Esophagus squamous epithelium (tissue), 5 donors: ENCODE results near the gene DGKB. TPM values are rescaled to one million over a fixed set of nuclear protein-coding genes. Genes with fewer than 3 reads are reported as not detected.

Experiments
- DNase-seq: peaks from one replicate; lab custom pipeline; 2025; lab: John Stamatoyannopoulos, UW
- H3K27ac ChIP-seq, 4 donors: fragments of 200-600 bp; sonication (generic); one replicate each; pipeline ENCODE4 v1.5.1; 2016 to 2019; ENCODE audit warnings: mild to moderate bottlenecking in 1 of 4
- H3K27me3 ChIP-seq, 4 donors: fragments of 200-600 bp; sonication (generic); 1 replicate in 3 of 4; 2 replicates in 1 of 4; pipeline versions ENCODE4 v1.5.1 to v1.6.0; 2017 to 2021; ENCODE audit warnings: antibody characterized with exemption in 1 of 4
- H3K36me3 ChIP-seq, 3 donors: fragments of 200-600 bp; sonication (generic); one replicate each; pipeline ENCODE4 v1.5.1; 2016 to 2019
- H3K4me1 ChIP-seq, 3 donors: fragments of 200-600 bp; sonication (generic); one replicate each; pipeline ENCODE4 v1.5.1; 2017 to 2019
- H3K4me3 ChIP-seq, 4 donors: fragments of 200-600 bp; sonication (generic); 1 replicate in 3 of 4; 2 replicates in 1 of 4; pipeline ENCODE4 v1.5.1; 2016 to 2019; ENCODE audit warnings: mild to moderate bottlenecking in 2 of 4, moderate library complexity in 1 of 4
- H3K9me3 ChIP-seq, 3 donors: fragments of 200-600 bp; sonication (generic); one replicate each; pipeline ENCODE4 v1.5.1; 2016 to 2019
- CTCF ChIP-seq, 6 experiments: fragments of 450-650 bp in 4 of 6; fragments of 200-600 bp in 2 of 6; sonication (generic) in 2 of 6; IDR thresholded peaks; one replicate each; pipeline ENCODE4 v1.5.1; 2016 to 2019; ENCODE audit warnings: antibody characterized with exemption in 6 of 6, mild to moderate bottlenecking in 4 of 6, moderate library complexity in 4 of 6
- POLR2A ChIP-seq, 4 donors: fragments of 450-650 bp; IDR thresholded peaks; one replicate each; pipeline ENCODE4 v1.6.1; 2017; ENCODE audit warnings: antibody characterized with exemption in 4 of 4, mild to moderate bottlenecking in 4 of 4, moderate library complexity in 3 of 4
- WGBS, 2 donors: methylation state at CpG; one replicate each; pipeline ENCODE4 v1.1.5; 2018; 5-methylcytosine and 5-hydroxymethylcytosine counted together
- intact Hi-C: fragments of 100-400 bp; cut with DNase I; formaldehyde crosslinking; loops from one replicate; pipeline ENCODE4 v1.15.0; 2022
- total RNA-seq, 4 donors: library from RNA; depleted of rRNA; stranded (reverse); fragments of >200 nt; gene quantifications; one replicate each; pipeline ENCODE4 v1.1.0, GENCODE V29; 2016
- donor health status: DM: yes; HTN: yes; CAD: no.

Gene DGKB
- total RNA-seq, 4 donors from 2014 or later, result 0.09 to 1.1 (median 0.23) TPM; not detected in 1

- Histone ChIP-seq H3K9me3 (no peaks in the 10 kb centered on the region), H3K27ac (no peak overlapping the region), H3K36me3 (no peaks in the 10 kb centered on the region), H3K4me1 (no peaks in the 10 kb centered on the region), H3K4me3 (no peak overlapping the region), H3K27me3 (no peaks in the 10 kb centered on the region)
- no peak for TF ChIP-seq CTCF (IDR thresholded peaks at IDR 0.05)
- TF ChIP-seq POLR2A (IDR thresholded peaks at IDR 0.05), result no peak
- no peak for DNase-seq
- WGBS, 2 donors, result 32 to 40% methylated on average over 3 of the region's 3 CpGs
- intact Hi-C loops, result no loop called here
Measured at GRCh38 chr7:14858410-14858809, 44.1 kb downstream of the DGKB start.

- intact Hi-C loops, result no loop called here
- H3K9me3 ChIP-seq, result no peaks in the 10 kb centered on the region
- H3K36me3 ChIP-seq, result no peaks in the 10 kb centered on the region
- no peak for DNase-seq
- H3K4me1 ChIP-seq, result no peaks in the 10 kb centered on the region
- no peak for TF ChIP-seq CTCF (IDR thresholded peaks at IDR 0.05)
- no peak for TF ChIP-seq POLR2A (IDR thresholded peaks at IDR 0.05)
- 38 to 39% methylated on average over 1 of the region's 1 CpG for WGBS, 2 donors
- no peaks in the 10 kb centered on the region for H3K27me3 ChIP-seq
- no peak overlapping the region for H3K4me3 ChIP-seq
- H3K27ac ChIP-seq, result no peak overlapping the region
Measured at GRCh38 chr7:14855033-14855794, 47.3 kb downstream of the DGKB start.

GRCh38 chr7:14854471-14854870, 48.1 kb downstream of the DGKB start:
- H3K4me3 ChIP-seq, result no peak overlapping the region
- no peaks in the 10 kb centered on the region for H3K9me3 ChIP-seq
- no peak for DNase-seq
- H3K27me3 ChIP-seq, result no peaks in the 10 kb centered on the region
- H3K4me1 ChIP-seq, result no peaks in the 10 kb centered on the region
- H3K36me3 ChIP-seq, result no peaks in the 10 kb centered on the region
- no peak for TF ChIP-seq POLR2A (IDR thresholded peaks at IDR 0.05)
- no peak for TF ChIP-seq CTCF (IDR thresholded peaks at IDR 0.05)
- WGBS, 2 donors, result 63 to 81% methylated on average over 5 of the region's 5 CpGs
- intact Hi-C loops, result no loop called here
- H3K27ac ChIP-seq, result no peak overlapping the region

- TF ChIP-seq CTCF (IDR thresholded peaks at IDR 0.05), result no peak
- TF ChIP-seq POLR2A (IDR thresholded peaks at IDR 0.05), result no peak
- DNase-seq, result no peak
- H3K4me1 ChIP-seq, result no peaks in the 10 kb centered on the region
- intact Hi-C loops, result no loop called here
- no peak overlapping the region for H3K4me3 ChIP-seq
- no peaks in the 10 kb centered on the region for H3K9me3 ChIP-seq
- 67 to 77% methylated on average over 1 of the region's 1 CpG for WGBS, 2 donors
- H3K27ac ChIP-seq, result no peak overlapping the region
- H3K36me3 ChIP-seq, result no peaks in the 10 kb centered on the region
- H3K27me3 ChIP-seq, result no peaks in the 10 kb centered on the region
Measured at GRCh38 chr7:14851610-14852009, 50.9 kb downstream of the DGKB start.

GRCh38 chr7:14850039-14850438, 52.5 kb downstream of the DGKB start:
- Histone ChIP-seq H3K27ac (no peak overlapping the region), H3K4me1 (no peaks in the 10 kb centered on the region), H3K4me3 (no peak overlapping the region), H3K27me3 (no peaks in the 10 kb centered on the region), H3K36me3 (no peaks in the 10 kb centered on the region), H3K9me3 (no peaks in the 10 kb centered on the region)
- no peak for DNase-seq
- WGBS, 2 donors, result 55 to 65% methylated on average over 2 of the region's 2 CpGs
- TF ChIP-seq CTCF (IDR thresholded peaks at IDR 0.05) (no peak), POLR2A (IDR thresholded peaks at IDR 0.05) (no peak)
- intact Hi-C loops, result no loop called here
